IPS-NIHi7 (cell line): ENCODE results near the gene AFF2.

Experiments used
- DNase-seq: peaks from one replicate; pipeline ENCODE4 v3.0.0; 2012; ENCODE audit warnings: mixed read lengths; ENCODE audit errors: extremely low spot score

AFF2 gene

DNA sequence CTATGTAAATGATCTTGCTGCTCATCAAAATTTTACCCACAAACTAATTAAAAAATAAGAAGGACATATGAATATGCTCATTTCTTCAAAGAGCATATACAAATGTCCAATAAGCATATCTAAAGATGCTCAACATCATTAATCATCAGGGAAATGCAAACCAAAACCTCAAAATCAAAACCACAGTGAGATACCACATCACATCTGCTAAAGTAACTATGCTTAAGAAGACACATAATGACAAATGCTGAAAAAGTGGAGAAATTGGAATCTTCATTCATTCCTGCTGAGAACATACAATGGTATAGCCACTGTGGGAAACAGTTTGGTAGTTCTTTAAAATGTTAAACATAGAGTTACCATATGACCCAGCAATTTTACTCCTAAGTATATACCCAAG lies 81.9 kb downstream of the AFF2 start:
- no peak for DNase-seq

DNA sequence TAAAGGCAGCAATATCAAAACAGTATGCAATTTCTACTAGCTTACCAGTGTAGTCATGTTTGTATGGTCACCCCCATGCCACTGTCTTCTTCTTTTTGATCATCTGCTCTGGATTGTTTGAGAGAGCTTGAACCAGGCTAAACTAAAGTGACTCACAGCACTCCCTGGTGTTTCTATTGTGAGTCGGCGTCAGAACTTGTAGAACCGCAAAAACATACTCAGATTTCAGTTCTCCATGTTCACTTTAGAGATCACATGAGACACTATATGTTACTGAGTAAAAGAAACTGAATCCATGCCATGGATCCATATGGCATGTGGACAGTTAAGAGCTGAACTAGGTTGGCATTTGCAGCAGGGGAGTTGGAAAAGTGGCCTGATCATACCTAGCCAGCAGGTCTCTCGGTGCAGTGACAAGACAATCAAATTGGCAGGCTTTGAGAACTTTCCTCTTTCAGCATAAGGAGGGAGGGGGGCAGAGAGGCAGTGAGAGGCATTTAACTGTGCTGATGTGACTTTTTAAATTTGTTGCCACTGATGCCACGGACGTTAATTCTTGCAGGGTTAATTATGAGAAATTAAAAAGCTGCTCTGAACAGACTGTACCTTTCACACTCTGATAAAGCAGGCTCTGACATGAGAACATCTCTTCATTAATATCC lies 88.4 kb downstream of the AFF2 start:
- no peak for DNase-seq

DNA sequence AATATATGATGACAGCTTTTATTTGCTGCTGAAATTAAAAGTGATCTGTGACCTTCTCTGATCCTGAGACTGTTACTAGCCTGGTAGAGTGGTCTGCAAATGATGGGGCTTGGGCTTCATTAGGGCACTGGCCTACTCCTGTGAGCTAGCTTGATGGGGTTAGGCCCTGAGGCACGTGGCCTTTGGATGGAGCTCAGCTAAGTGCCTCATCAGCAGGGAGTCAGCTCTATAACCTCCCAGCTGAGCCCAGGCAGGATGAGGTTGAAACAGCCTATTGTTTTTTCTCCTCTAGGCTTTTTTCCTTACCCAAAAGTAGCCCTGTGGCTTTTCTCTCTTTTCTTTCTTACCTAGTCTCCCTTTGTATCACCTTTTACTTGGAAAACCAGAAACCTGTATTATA lies 92.2 kb downstream of the AFF2 start:
- DNase-seq: no peak

DNA sequence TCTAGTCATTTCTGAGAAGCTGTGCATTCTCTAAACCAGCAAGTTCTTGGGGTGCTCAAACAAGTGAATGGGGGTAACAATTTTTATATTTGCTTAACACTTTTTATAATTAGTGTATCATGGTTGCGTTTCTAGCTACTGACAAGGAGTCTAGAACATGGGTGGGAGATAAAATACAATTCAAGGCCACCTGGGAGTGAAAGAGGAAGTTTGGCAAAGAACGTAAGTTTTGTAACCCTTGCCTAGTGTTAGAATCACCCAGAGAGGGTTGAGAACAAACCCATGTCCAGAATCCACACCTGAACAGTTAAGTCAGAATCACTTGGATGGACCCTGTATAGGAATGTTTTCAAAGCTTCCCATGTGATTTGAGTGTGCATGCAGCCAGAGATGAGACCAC lies 92.7 kb downstream of the AFF2 start:
- DNase-seq: no peak

DNA sequence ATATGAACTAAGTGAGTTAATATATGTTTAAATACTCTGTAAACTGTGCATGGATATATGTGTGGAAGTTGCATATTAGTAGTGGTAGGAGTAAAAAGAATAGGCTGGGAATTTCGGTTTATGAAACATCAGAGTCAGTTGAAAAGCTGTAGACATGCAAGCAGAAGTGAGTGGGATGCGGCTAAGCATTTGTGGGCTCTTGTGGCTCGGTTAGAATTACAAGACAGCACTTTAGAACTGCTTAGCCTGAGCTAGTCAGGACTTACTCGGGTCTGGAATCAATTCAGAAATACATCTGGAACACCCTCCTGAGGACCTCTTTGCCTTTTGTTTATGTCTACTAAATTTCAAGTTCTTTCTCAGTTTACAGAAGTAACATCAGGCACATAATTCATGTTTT lies 93.6 kb downstream of the AFF2 start:
- no peak for DNase-seq

DNA sequence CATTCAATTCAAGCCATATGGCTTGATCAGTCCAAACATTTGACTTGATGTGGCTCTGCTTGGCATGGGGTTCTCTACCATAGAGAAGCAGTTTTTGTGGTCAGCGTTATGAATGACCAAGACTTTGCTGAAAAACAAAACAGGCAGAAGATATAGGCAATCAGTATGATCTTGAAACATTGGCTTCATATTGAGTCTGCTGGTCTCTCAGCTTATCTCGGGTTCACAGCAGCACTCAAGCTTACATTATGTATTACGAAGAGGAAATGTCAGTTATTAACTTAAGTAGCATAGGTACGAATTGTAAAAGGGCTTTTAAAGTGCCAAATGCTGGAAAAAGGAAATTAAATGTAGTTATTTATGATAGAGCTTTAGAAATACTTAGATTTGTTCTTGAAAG lies 99.0 kb downstream of the AFF2 start:
- DNase-seq: no peak

DNA sequence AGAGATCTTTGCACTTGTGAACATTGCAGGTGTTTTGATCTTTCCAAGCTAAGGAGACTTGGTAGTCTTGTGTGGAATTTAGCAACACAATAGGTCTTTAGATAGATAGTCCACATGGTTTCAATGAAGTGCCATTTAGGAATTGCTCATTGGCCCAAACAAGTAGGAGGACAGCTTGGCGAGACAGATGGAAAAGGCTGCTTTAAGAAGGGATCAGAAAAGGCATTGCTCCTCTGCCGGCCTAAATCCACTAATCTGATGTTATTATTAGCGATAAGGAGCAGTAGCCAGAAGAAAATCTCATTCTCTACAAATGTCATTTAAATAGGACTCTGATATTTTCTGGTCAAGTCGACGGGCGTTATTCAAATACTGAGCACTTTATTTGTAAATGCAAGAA lies 99.7 kb downstream of the AFF2 start:
- no peak for DNase-seq

DNA sequence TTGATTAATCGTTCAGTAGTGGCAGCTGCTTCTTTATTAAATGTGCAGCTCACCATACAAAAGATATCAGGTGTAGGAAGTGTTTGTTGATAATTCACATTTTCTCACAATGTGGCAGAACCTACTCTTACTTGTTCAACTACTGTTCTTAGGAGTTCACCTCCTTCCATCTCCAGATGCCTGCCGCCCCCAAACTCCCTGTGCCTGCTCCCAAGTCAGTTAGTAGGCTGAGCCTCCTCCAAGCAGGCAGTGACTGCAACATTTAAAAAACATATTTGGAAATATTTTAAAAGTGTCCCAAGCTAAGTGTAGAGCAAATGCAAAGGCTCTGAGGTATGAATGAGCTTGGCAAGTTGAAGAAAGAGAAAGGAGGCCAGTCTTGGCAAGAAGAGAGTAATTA lies 100.2 kb downstream of the AFF2 start:
- no peak for DNase-seq

DNA sequence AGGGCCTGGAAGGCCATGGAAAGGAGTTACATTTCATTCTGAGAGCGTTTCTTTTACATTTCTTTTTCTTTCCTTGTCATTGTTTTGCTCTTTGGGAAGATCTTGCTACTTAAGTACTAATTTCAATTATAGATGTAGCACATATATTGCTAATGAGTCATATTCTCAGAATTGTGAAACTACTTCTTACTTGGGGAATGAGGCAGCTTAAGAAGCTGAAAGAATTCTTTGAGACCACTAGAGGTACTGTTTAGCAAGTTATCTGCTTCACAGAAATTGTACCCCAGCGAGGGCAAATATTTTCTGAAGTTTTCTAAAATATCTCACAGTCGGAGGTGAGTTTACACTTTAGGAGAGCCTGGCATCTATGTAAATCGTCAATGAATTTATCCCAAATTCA lies 100.6 kb downstream of the AFF2 start:
- DNase-seq: no peak

DNA sequence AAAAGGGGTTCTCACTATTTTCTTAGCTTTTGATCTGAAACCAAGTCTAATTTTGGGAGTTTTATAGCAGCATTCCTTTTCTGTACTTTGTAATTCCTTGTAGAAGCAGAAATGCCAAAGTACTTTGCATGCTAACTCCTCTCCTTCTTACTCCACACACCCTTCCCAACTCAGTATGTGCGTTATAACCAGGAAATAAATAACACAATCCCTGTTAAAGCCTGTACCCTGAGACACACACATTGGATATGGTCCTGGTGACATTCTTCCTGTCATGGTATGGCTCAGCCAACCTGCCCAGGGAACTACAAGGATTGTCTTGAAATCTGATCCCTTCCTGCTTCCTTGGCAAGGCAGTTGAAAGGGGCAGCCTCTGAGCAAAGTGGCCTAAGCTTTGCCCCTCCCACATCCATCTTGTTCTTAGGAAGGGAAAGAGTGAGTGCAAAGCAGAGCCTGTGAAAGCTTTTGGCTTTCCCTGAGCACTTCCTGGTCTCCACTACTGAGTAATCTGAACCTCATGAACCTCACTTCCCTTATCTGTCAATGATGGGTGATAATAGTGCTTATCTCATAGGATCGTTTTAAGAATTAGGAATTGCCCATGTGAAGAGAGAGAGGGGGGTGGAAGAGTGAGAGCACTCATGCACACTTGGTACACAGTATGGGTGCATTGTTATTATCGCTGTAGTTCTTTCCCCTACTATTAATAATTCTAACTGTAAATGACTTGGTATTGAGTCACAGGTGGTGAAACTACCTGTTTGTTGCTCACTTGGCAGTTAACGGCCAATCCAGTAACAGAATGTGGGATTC lies 109.3 kb downstream of the AFF2 start:
- peak; percentile 57 for DNase-seq

DNA sequence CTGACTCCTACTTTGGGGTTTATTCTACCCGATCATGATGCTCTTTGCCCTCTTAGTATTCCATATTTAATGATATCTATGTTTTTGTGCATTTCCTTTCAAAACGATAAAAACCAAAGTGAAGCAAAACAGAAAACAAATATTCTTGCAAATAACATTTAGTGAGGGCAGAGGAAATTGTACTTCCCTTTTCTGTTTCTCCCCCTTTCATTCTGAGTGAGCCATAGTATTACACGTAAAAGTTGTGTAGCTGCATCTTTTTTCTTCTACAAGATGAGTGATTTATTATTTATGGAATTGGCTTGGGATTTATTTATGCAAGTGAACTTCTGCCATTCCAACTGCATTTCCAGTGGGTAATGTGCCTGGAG lies 109.9 kb downstream of the AFF2 start:
- no peak for DNase-seq

DNA sequence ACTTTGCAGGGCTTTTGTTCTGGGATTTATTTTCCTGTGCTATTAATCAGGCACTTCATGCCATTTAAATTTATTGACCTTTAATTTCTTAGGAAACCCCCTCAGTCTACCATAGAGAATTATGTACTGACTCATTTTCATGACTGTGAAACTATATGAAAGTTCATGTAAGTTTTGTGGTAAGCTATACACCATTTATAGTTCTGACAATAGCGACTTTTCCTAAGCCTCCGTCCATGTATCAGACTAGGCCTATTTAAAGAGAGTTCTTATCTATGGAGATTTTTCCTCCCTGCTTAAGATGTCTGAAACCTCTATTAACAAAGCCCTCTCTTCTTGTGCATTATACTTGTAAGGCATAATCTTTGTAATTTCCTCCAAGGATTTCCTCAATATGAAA lies 111.6 kb downstream of the AFF2 start:
- no peak for DNase-seq

DNA sequence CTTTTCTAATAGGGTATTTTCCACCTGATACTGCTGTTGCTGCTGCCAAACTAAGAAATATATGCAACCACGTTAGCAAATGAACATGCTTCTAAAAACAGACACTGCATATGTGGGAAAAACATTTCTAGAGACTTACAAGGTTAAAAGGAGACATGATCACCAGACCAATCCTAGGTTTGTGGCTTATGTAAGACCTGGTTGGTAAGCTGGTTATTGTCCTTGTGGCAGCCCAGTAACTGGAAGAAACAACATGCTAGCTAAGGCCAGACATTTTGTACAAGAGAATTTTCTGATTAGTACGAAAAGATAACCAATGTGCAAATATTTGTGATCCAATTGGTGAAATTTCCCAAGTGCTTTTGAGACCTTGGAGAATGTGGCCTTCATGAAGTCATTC lies 112.0 kb downstream of the AFF2 start:
- DNase-seq: no peak

DNA sequence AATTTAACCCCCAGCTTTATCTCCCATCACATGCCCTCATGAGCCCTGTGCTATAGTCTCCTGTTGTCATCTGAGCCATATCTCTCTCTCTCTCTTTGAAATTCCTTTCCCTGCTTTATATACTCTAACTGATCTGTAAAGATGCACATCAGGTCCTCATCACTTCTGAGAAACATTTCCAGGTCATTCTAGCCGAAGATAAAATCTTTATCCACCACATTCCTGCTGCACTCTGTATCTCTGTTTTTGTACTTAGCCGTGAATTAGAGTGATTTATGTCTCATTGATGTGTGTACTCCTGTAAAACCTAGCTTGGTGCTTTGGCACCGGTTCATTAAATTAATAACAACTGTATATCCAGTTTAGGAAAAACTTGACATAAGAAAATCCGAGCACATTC lies 113.2 kb downstream of the AFF2 start:
- DNase-seq: no peak

DNA sequence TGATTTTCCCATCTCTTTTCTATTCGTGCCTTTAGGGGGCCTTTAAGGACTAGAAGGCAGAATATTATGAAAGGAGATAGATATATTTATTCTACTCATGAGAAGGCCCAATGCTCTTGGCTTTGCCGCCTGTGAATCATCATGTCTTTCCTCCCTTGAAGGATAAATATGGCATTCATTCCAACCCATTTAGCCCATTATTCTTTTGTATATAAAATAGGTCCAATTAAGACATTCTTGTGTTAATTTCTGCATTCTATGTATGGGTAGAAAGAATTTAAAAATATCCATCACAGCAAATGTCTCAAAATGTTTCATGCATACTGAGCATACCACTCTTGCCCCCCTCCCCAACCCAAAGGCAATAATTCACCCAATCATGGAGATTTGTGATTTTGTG lies 115.1 kb downstream of the AFF2 start:
- DNase-seq: no peak

DNA sequence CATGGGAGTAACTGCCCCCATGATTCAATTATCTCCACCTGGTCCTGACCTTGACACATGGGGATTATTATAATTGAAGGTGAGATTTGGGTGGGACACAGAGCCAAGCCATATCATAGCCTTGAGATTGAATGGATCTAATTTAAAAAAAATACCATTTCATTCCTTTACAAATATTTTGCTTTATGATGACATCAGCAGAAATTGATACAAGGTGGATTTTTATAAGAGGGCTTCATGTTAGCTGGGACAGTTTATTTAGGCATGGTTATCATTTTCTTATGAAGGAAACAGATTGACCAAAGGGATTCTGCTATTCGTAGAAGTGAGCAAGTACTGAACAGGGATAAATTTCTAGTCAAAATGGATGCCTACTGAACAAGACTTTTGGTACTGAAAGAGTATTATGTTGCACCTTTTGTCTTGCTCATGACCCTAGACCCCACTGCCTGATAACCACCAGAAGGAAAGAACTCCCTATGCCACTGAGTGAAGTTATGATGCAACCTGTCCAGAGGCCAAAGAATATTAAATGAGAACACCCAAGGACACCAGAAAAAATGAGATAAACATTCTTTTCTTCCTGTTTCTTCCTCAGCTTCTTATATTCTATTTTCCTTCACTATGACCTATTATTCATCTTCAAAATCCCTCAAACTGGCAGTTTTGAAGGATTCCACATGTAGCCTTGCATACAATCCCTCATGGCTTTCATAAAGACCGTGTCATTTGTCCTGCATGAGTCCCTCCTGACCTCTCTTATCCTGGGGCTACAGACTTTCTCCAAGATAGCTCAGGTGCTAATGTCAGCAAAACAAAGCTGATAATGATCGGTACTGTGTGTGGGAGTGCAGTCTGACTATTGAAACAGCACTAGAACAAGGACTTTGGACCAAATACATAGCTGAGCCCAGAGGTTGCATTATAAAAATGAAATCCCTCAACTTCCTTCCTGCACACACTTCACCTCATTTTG lies 118.3 kb downstream of the AFF2 start:
- no peak for DNase-seq

DNA sequence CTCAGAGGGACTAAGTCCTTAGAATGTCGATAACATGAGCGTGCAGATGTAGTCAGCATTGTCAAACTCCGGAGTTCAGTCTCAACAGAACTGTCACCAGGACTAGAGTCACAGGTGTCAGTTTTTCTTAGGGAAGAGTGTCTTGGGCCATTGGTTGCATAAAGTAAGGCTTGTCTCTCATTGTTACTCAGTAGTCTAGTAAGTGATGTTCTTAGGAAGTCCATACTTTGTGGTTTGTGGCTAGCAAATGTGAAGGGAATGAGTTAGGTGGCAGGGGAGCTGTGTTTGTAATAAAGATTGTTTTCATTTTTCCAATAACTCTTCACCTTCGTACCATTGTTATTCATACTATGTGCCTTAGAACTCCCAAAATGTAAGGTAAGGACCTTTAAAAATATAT lies 119.6 kb downstream of the AFF2 start:
- DNase-seq: no peak

DNA sequence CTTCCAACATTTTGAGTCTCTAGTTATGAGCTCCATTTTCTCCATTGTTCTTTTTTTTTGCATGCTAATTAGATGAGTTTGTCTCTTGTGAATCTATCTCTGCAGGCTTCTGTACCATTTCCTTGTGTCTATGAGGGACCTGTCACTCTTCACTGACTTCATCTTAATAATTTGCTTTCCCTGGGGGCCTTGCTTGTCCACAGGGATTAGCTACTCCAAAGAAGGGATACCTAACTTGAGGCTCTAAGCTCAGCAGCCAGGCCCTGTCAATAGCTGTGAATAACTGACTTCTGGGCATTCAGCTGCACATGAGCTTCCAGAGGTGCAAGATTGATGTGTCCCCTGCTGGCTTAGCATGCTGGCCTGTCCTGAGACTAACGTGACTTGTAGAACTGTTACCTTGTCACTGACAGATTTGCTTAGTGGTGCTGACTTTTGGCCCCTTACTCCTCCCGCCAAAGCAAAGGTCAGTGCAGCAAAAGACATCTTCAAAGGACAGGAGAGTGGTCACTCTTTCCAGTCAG lies 124.6 kb downstream of the AFF2 start:
- no peak for DNase-seq

DNA sequence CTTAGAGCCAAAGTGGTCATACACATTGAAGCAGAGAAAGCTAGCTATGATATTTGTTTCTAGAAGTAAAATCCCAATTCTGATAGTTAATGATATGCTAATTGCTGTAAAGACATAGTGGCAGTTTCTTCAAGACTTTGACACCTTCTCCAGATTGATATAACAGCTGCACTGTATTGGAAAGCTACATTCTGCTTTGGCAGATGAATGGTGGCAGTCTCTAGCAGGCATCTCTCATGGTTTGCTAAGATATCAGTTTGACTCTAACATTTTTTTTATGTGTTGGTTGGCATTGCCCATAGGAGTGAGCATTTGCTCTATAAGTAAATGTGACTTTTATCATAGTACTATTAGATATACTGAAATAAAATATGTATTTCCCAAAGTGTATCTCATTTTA lies 128.2 kb downstream of the AFF2 start:
- no peak for DNase-seq

DNA sequence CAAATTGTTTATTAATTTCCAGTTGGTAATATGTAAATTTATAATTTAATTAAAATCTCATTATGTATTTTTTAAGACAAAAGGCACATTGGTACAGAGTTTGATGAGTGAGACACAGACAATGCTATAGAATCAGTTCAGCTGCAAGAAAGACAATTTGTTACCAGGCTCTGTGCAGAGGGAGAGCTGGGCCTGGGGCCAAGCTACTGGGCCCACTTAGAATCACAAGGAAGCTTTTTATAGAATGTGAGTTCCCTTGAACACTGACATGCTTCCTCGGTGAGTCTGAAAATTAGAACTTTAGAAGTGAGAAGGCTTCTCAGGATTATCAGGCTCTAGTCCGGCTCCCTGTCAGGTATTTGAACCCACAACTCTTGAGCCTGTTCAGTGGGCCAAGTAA lies 129.0 kb downstream of the AFF2 start:
- DNase-seq: no peak

DNA sequence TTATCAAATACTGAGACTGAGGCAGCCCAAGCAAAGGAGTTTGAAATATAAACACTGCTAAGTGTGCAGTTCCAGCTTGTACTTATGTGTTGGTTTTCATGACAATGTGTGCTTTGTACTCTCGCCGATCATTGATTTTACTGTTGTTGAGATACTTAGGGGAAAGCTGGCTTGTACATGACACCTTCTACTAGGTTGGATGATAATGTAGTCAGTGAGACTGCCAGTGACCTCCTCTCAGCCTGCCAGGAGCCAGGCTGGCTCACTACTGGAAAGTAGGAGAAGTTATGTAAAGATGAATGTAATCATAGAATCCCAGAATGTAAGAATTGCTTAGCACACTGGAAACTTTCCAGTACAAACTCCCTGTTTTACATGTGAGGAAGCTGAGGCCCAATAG lies 132.0 kb downstream of the AFF2 start:
- DNase-seq: no peak

DNA sequence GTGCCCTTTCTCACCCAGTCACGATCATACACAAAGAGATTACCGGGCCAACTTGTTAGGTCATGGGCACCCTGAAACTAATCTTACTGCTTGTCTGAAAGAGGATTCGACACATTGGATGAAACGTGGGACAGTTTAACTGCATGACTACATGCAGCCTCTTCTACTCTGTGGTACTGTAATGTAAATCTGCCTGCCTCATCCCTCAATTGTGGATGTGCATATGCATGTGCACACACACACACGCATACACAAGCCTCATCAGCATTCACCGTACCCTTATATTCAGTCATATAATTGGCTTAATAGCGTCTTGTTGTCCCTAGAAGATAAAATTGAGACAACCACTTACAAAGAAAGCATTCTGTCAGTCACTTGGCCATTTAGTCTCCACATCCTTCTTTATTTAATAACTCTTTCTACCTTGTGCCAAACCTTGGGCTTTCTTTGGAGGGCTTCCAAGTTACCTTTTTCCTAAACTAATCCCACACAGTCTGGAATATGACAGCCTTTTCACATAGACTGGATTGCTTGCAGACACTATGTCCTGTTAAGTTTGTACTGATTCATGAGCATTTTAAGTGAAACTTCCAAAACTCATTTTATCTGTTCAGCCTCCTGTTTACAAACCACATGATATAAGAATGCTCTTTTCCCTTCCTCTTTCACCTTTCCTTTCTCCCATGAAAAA lies 132.9 kb downstream of the AFF2 start:
- DNase-seq: no peak
